SK-N-SH (cell line): Measurements from ENCODE around the gene SCNN1A. TPM values are rescaled to one million over a fixed set of nuclear protein-coding genes. Genes with fewer than 3 reads are reported as not detected.

Experiments
- CTCF ChIA-PET: fragments of 300-600, 350-600 bp; formaldehyde crosslinking; extraction: SDS; loops from one replicate; lab custom pipeline; 2021; lab: Yijun Ruan, JAX
- POLR2A ChIA-PET: fragments of 350-600 bp; sonication (Branson Sonifier 250); formaldehyde crosslinking; extraction: SDS; loops from one replicate; lab custom pipeline; 2020; ENCODE audit warnings: antibody characterized with exemption, inconsistent platforms; lab: Yijun Ruan, JAX
- DNase-seq: peaks from one replicate; pipeline ENCODE4 v3.0.0; 2012
- H2AFZ ChIP-seq: fragments of 200-600 bp; sonication (generic); 2 replicates; pipeline ENCODE4 v1.8.1; 2016; ENCODE audit warnings: antibody characterized with exemption, mild to moderate bottlenecking, low read depth
- H3F3A ChIP-seq: fragments of 200-600 bp; sonication (generic); replicated peaks from 2 replicates; pipeline ENCODE3; 2016; ENCODE audit warnings: antibody characterized with exemption, mild to moderate bottlenecking; ENCODE audit not compliant: insufficient read depth
- H3K27ac ChIP-seq, 2 experiments: fragments of 200-500 bp in 1 of 2; fragments of 200-600 bp in 1 of 2; sonication (Bioruptor generic) in 1 of 2; sonication (generic), shearing (Covaris generic) in 1 of 2; 2 replicates each; pipeline versions ENCODE4 v1.5.1 to v1.6.1; 2014 to 2016; ENCODE audit warnings: low read depth in 2 of 2, inconsistent platforms in 1 of 2, low read length in 1 of 2, mild to moderate bottlenecking in 1 of 2, mixed read lengths in 1 of 2
- H3K27me3 ChIP-seq: fragments of 200-600 bp; sonication (generic), shearing (Covaris generic); 2 replicates; pipeline ENCODE4 v1.6.1; 2016; ENCODE audit warnings: mixed run types; ENCODE audit not compliant: insufficient read depth
- H3K36me3 ChIP-seq, 2 experiments: fragments of 200-500 bp in 1 of 2; fragments of 200-600 bp in 1 of 2; sonication (Bioruptor generic) in 1 of 2; sonication (generic) in 1 of 2; replicated peaks in 1 of 2; 2 replicates each; pipeline versions ENCODE3 to v1.5.1; 2014 to 2016; ENCODE audit warnings: low read length in 1 of 2, mild to moderate bottlenecking in 1 of 2; ENCODE audit not compliant: insufficient read depth in 2 of 2, control insufficient read depth in 1 of 2
- H3K4me1 ChIP-seq, 2 experiments: fragments of 200-500 bp in 1 of 2; fragments of 200-600 bp in 1 of 2; sonication (Bioruptor generic) in 1 of 2; sonication (generic), shearing (Covaris generic) in 1 of 2; 2 replicates each; pipeline versions ENCODE4 v1.5.1 to v1.6.1; 2014 to 2016; ENCODE audit warnings: low read depth in 1 of 2, low read length in 1 of 2, mixed run types in 1 of 2; ENCODE audit not compliant: insufficient read depth in 2 of 2, control insufficient read depth in 1 of 2
- H3K4me2 ChIP-seq: fragments of 200-600 bp; sonication (generic), shearing (Covaris generic); 2 replicates; pipeline ENCODE4 v1.6.1; 2017; ENCODE audit warnings: mixed run types
- H3K4me3 ChIP-seq, 2 experiments: fragments of 200-500 bp in 1 of 2; fragments of 200-600 bp in 1 of 2; sonication (Bioruptor generic) in 1 of 2; sonication (generic), shearing (Covaris generic) in 1 of 2; 2 replicates each; pipeline versions ENCODE4 v1.5.1 to v1.8.1; 2014 to 2016; ENCODE audit warnings: low read depth in 2 of 2, inconsistent platforms in 1 of 2, low read length in 1 of 2, mild to moderate bottlenecking in 1 of 2, mixed read lengths in 1 of 2, moderate library complexity in 1 of 2
- H3K79me2 ChIP-seq: fragments of 200-600 bp; sonication (generic); 2 replicates; pipeline ENCODE4 v1.8.1; 2017; ENCODE audit warnings: mild to moderate bottlenecking; ENCODE audit not compliant: insufficient read depth
- H3K9ac ChIP-seq: fragments of 200-600 bp; sonication (generic); 2 replicates; pipeline ENCODE4 v1.6.1; 2017; ENCODE audit warnings: mixed run types
- H3K9me2 ChIP-seq: fragments of 200-600 bp; sonication (generic); 2 replicates; pipeline ENCODE4 v1.6.1; 2017; ENCODE audit warnings: mixed run types
- H3K9me3 ChIP-seq: fragments of 200-600 bp; sonication (generic); 2 replicates; pipeline ENCODE4 v1.6.1; 2017; ENCODE audit warnings: mixed run types, mild to moderate bottlenecking, moderate library complexity
- H4K20me1 ChIP-seq: fragments of 200-600 bp; sonication (generic); 2 replicates; pipeline ENCODE4 v1.6.1; 2017; ENCODE audit warnings: mild to moderate bottlenecking, mixed run types; ENCODE audit not compliant: insufficient read depth
- ELF1 ChIP-seq: IDR thresholded peaks from 2 replicates; pipeline ENCODE4 v1.4.0; 2012
- EZH2phosphoT487 ChIP-seq: fragments of 200-600 bp; sonication (generic); IDR thresholded peaks from 2 replicates; pipeline ENCODE4 v1.6.1; 2017; ENCODE audit warnings: low read depth, mixed run types, mild to moderate bottlenecking, antibody characterized with exemption, moderate library complexity, borderline replicate concordance
- FOSL2 ChIP-seq: IDR thresholded peaks from 2 replicates; pipeline ENCODE4 v1.4.0; 2012; ENCODE audit warnings: low read depth, mild to moderate bottlenecking, moderate library complexity, borderline replicate concordance
- GABPA ChIP-seq: IDR thresholded peaks from 2 replicates; pipeline ENCODE4 v1.4.0; 2012; ENCODE audit warnings: low read depth, mild to moderate bottlenecking
- MAX ChIP-seq: IDR thresholded peaks from 2 replicates; pipeline ENCODE4 v1.4.0; 2012; ENCODE audit warnings: low read depth
- MEF2A ChIP-seq: IDR thresholded peaks from 2 replicates; pipeline ENCODE4 v1.4.0; 2012; ENCODE audit warnings: low read depth, borderline replicate concordance
- MXI1 ChIP-seq: IDR thresholded peaks from 2 replicates; pipeline ENCODE4 v1.6.1; 2012; ENCODE audit warnings: mild to moderate bottlenecking, low read depth, low read length, improper control_type of control experiment
- NRF1 ChIP-seq: IDR thresholded peaks from 2 replicates; pipeline ENCODE4 v1.6.1; 2012; ENCODE audit warnings: low read depth, mild to moderate bottlenecking, low read length
- PBX3 ChIP-seq: IDR thresholded peaks from 2 replicates; pipeline ENCODE4; 2012
- RAD21 ChIP-seq: IDR thresholded peaks from 2 replicates; pipeline ENCODE4 v1.6.1; 2012; ENCODE audit warnings: mild to moderate bottlenecking, low read length
- RCOR1 ChIP-seq: fragments of 150-350 bp; IDR thresholded peaks from 2 replicates; pipeline ENCODE4 v1.6.1; 2017; ENCODE audit warnings: antibody characterized with exemption, low read length
- REST ChIP-seq: IDR thresholded peaks from 2 replicates; pipeline ENCODE4 v1.6.1; 2012; ENCODE audit warnings: mild to moderate bottlenecking, low read depth, low read length, moderate library complexity
- RXRA ChIP-seq: IDR thresholded peaks from 2 replicates; pipeline ENCODE4 v1.4.0; 2012; ENCODE audit warnings: low read depth, mild to moderate bottlenecking, borderline replicate concordance
- TAF1 ChIP-seq: IDR thresholded peaks from 2 replicates; pipeline ENCODE4 v1.6.1; 2012; ENCODE audit warnings: low read depth, mild to moderate bottlenecking, low read length, moderate library complexity, borderline replicate concordance
- TCF12 ChIP-seq: IDR thresholded peaks from 2 replicates; pipeline ENCODE4 v1.4.0; 2012
- USF1 ChIP-seq: IDR thresholded peaks from 2 replicates; pipeline ENCODE4 v1.4.0; 2012; ENCODE audit warnings: low read depth, borderline replicate concordance
- USF2 ChIP-seq: fragments of 150-350 bp; IDR thresholded peaks from 2 replicates; pipeline ENCODE4 v1.6.1; 2017; ENCODE audit warnings: antibody characterized with exemption, low read length, low read depth, borderline replicate concordance
- WGBS: methylation state at CpG from one replicate; pipeline ENCODE4 v1.1.6; 2017; ENCODE audit warnings: low lambda C conversion rate; 5-methylcytosine and 5-hydroxymethylcytosine counted together
- polyA plus RNA-seq, 3 experiments: library from polyadenylated mRNA; depleted of rRNA; stranded (reverse); fragments of >200 nt; gene quantifications; 2 replicates each; pipeline ENCODE4 v1.2.3, GENCODE V29; 2012

Gene SCNN1A
- polyA plus RNA-seq, 1 of the 3 experiments (the other 2 are of a cell fraction): 1.6 TPM

- no peaks in the 10 kb centered on the region for H3K9me2 ChIP-seq
- no peak overlapping the region for H3K9ac ChIP-seq
- no peak overlapping the region for H3K4me2 ChIP-seq
- no peak overlapping the region for H3K4me3 ChIP-seq
- H3K79me2 ChIP-seq: no peaks in the 10 kb centered on the region
- ChIA-PET POLR2A (no interaction called here), CTCF (interaction anchor here (0.8 to 1.3 kb wide), 4 partner anchors 21 to 318 kb away, joined by 3 to 5 read pairs (median 3); no protein-coding TSS in a partner anchor)
- DNase-seq: no peak
- no peak overlapping the region for H3K27ac ChIP-seq
- no peaks in the 10 kb centered on the region for H4K20me1 ChIP-seq
- TF ChIP-seq USF2 (no peak), USF1 (no peak), FOSL2 (no peak), RXRA (no peak), MAX (no peak), REST (no peak), EZH2phosphoT487 (no peak), TCF12 (no peak), RCOR1 (no peak), MXI1 (no peak), TAF1 (no peak), ELF1 (no peak), PBX3 (no peak), MEF2A (no peak), GABPA (no peak), NRF1 (no peak), RAD21 (no peak)
- no peaks in the 10 kb centered on the region for H3F3A ChIP-seq
- H2AFZ ChIP-seq: no peak overlapping the region
- 93% methylated on average over 11 of the region's 11 CpGs for WGBS
- H3K27me3 ChIP-seq: no peaks in the 10 kb centered on the region
- no peaks in the 10 kb centered on the region for H3K9me3 ChIP-seq
- peaks cover 0 to 4% of the 10 kb centered on the region in 2 experiments; a peak in 1 of 4 replicates for H3K4me1 ChIP-seq
- no peaks in the 10 kb centered on the region for H3K36me3 ChIP-seq
Observed at GRCh38 chr12:6306599-6307220, 68.7 kb downstream of the SCNN1A start.
